ENCODE measurements around the gene AS3MT. TPM values are rescaled to one million over a fixed set of nuclear protein-coding genes. Genes with fewer than 3 reads are reported as not detected.
"Not testable (repeated sequence)": the region's sequence is repeated elsewhere in the genome, so short reads cannot be mapped to it uniquely, and the experiment has no call there.

AS3MT gene
- total and polyA plus RNA-seq, 2 of the 8 experiments (the other 6 are each of a cell fraction or from before 2014, with no cell fraction given), result 5.8 to 10.3 TPM

- TF ChIP-seq KDM4A (IDR thresholded peaks at IDR 0.05; ENCODE audit: low read depth, low read length, severe bottlenecking) (no peak), CBX5 (IDR thresholded peaks at IDR 0.05; ENCODE audit: low read depth, low read length) (no peak), CTBP2 (IDR thresholded peaks at IDR 0.05; ENCODE audit: borderline replicate concordance, insufficient read depth, insufficient read length, low read length) (no peak), USF2 (IDR thresholded peaks at IDR 0.05; ENCODE audit: low read length) (no peak), SP2 (IDR thresholded peaks at IDR 0.05; ENCODE audit: low read length) (no peak), RAD21 (IDR thresholded peaks at IDR 0.05 in 1 of 2, conservative IDR thresholded peaks at IDR 0.05 in 1 of 2; ENCODE audit: low read depth in 2 of 2, low read length in 2 of 2) (no peak), HDAC6 (IDR thresholded peaks at IDR 0.05; ENCODE audit: low read depth, low read length) (no peak), POLR2A (IDR thresholded peaks at IDR 0.05; ENCODE audit: control extremely low read depth in 1 of 2, low read depth in 2 of 2, low read length in 2 of 2) (no peak), JUN (IDR thresholded peaks at IDR 0.05; ENCODE audit: low read depth, low read length) (no peak)
These were observed 58.2 kb downstream of the AS3MT start (continued) for GRCh38 chr10:102927311-102928010.

- H3K79me1 ChIP-seq (ENCODE audit: low read depth, low read length); CTCF ChIA-PET (ENCODE audit: partially characterized antibody); H3K36me3 ChIP-seq (ENCODE audit: control insufficient read depth in 2 of 4, insufficient read depth in 4 of 4, low read length in 3 of 4); H4K8ac ChIP-seq (ENCODE audit: extremely low read depth, insufficient read depth, low read length); H4K20me1 ChIP-seq (replicated peaks in 1 of 2; ENCODE audit: control insufficient read depth in 1 of 2, insufficient read depth in 2 of 2, low read length in 2 of 2); H2BK5ac ChIP-seq (ENCODE audit: low read depth, low read length); H3K18ac ChIP-seq (ENCODE audit: extremely low read depth, low read length); DNase-seq (ENCODE audit: low read depth in 1 of 2, low spot score in 2 of 2); H3K9ac ChIP-seq (replicated peaks in 1 of 4; ENCODE audit: extremely low read depth in 1 of 4, low read depth in 3 of 4, low read length in 3 of 4); POLR2A ChIA-PET (ENCODE audit: partially characterized antibody); H4K91ac ChIP-seq (replicated peaks; ENCODE audit: insufficient read length, low read length); H2BK20ac ChIP-seq (ENCODE audit: low read length); H2BK12ac ChIP-seq (ENCODE audit: low read depth, low read length); H3K4ac ChIP-seq (replicated peaks; ENCODE audit: insufficient read length, low read depth, low read length); H3K27me3 ChIP-seq (replicated peaks in 1 of 4; ENCODE audit: control insufficient read depth in 3 of 4, extremely low read depth in 1 of 4, insufficient read depth in 3 of 4, low read length in 3 of 4); H3K4me2 ChIP-seq (ENCODE audit: insufficient read depth in 1 of 2, low read depth in 2 of 2, low read length in 2 of 2); H3K23ac ChIP-seq (ENCODE audit: insufficient read length); H2BK120ac ChIP-seq (replicated peaks; ENCODE audit: low read depth, low read length); H3K23me2 ChIP-seq (ENCODE audit: low read depth, low read length); H2AFZ ChIP-seq (ENCODE audit: low read length); H3K4me3 ChIP-seq (ENCODE audit: extremely low read depth in 1 of 4, insufficient read depth in 2 of 4, low read depth in 3 of 4, low read length in 4 of 4); H3K56ac ChIP-seq (replicated peaks; ENCODE audit: insufficient read length, low read depth, low read length); FAIRE-seq; H3K14ac ChIP-seq (ENCODE audit: insufficient read length); H3K9me3 ChIP-seq (ENCODE audit: insufficient read depth in 2 of 2, low read depth in 1 of 2, low read length in 1 of 2); H2BK15ac ChIP-seq (ENCODE audit: low read length); H3K27ac ChIP-seq (ENCODE audit: low read depth, low read length); H4K5ac ChIP-seq (ENCODE audit: insufficient read length, low read depth, low read length); H2AK5ac ChIP-seq (ENCODE audit: low read depth, low read length); H3K4me1 ChIP-seq (replicated peaks in 1 of 4; ENCODE audit: control insufficient read depth in 3 of 4, insufficient read depth in 4 of 4, low read length in 3 of 4): not testable (repeated sequence)
- WGBS, 2 experiments (ENCODE audit: extremely low coverage in 1 of 2, insufficient coverage in 1 of 2, insufficient read length in 1 of 2, insufficient replicate concordance in 2 of 2, low coverage in 1 of 2, low lambda C conversion rate in 2 of 2, missing lambda C conversion rate in 1 of 2), result 85% methylated on average over 4 of the region's 5 CpGs; no CpG with 5 or more reads in 1 of the 2 experiments
- peaks cover 0 to 29% of the 10 kb centered on the region in 2 experiments; a peak in 3 of 4 replicates for H3K79me2 ChIP-seq (ENCODE audit: control insufficient read depth in 1 of 2, insufficient read depth in 2 of 2, low read length in 2 of 2)
These were observed 59.2 kb downstream of the AS3MT start for GRCh38 chr10:102928442-102928841.

Measured in H1 (cell line).